SHP77 (cell line): ENCODE data around the gene POLE4.

Experiments
- DNase-seq, 2 experiments: peaks; one replicate each; lab custom pipeline; 2025; lab: John Stamatoyannopoulos, UW

POLE4 gene

GRCh38 chr2:74991977-74992376 is 33.5 kb downstream of the POLE4 start:
- DNase-seq: no peak

- DNase-seq: no peak
Observed at GRCh38 chr2:74999468-74999867, 41.0 kb downstream of the POLE4 start.

- no peak for DNase-seq
Observed at GRCh38 chr2:75002007-75002406, 43.6 kb downstream of the POLE4 start.

GRCh38 chr2:75003276-75003675 is 44.8 kb downstream of the POLE4 start:
- DNase-seq: no peak

- DNase-seq: no peak
Observed at GRCh38 chr2:75003773-75004172, 45.3 kb downstream of the POLE4 start.

- DNase-seq: no peak
Observed at GRCh38 chr2:75006041-75006440, 47.6 kb downstream of the POLE4 start.

GRCh38 chr2:75007061-75007460 is 48.6 kb downstream of the POLE4 start:
- DNase-seq: no peak

- peak; percentile 5 to 11 for DNase-seq
Observed at GRCh38 chr2:75007819-75008218, 49.4 kb downstream of the POLE4 start.

- no peak for DNase-seq
Observed at GRCh38 chr2:75010571-75010970, 52.1 kb downstream of the POLE4 start.

GRCh38 chr2:75012080-75012479 is 53.6 kb downstream of the POLE4 start:
- DNase-seq: no peak

- DNase-seq: no peak
Observed at GRCh38 chr2:75018162-75018561, 59.7 kb downstream of the POLE4 start.
